GM23248 (cell line): ENCODE results near the gene PDP2.

Experiments used
- EZH2 ChIP-seq: fragments of 200-600 bp; sonication (generic); IDR thresholded peaks from 2 replicates; pipeline ENCODE4 v1.6.1; 2018; ENCODE audit warnings: antibody characterized with exemption, mild to moderate bottlenecking; ENCODE audit not compliant: insufficient read depth, poor library complexity, severe bottlenecking
- EZH2phosphoT487 ChIP-seq: fragments of 200-600 bp; sonication (generic); IDR thresholded peaks from 2 replicates; pipeline ENCODE4 v1.6.1; 2018; ENCODE audit warnings: antibody characterized with exemption, moderate library complexity, mild to moderate bottlenecking, low read depth; ENCODE audit not compliant: insufficient read depth

DNA sequence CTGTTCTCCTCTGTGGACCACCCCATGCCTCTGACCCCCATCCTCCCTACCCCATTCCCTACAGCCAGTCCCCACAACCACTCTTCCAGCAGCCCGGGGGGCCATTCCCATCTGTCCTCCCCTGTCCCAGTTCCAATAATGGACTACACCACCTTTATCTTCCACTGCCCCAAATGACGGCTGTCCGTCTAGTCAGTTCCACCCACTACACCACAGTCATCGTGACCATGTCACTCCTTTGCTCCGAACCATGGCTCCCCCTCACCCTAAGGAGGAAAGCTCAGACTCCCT, 15.3 kb downstream of the PDP2 start:
- TF ChIP-seq EZH2 (no peak), EZH2phosphoT487 (no peak)
